Fibroblast of skin of left quadriceps (primary cell): Measurements from ENCODE around the gene COG2.
"Not testable (repeated sequence)": the region's sequence is repeated elsewhere in the genome, so short reads cannot be mapped to it uniquely, and the experiment has no call there.

Source experiments
- DNase-seq, 2 experiments: peaks; one replicate each; pipeline ENCODE4 v3.0.0-alpha.2; 2013; ENCODE audit warnings: low read depth in 2 of 2

COG2 gene

GRCh38 chr1:230624097-230624713, 18.1 kb upstream of the COG2 start:
- DNase-seq = no peak

- no peak for DNase-seq
Observed at GRCh38 chr1:230626232-230626631, 16.0 kb upstream of the COG2 start.

- DNase-seq = no peak
Observed at GRCh38 chr1:230627767-230628166, 14.5 kb upstream of the COG2 start.

GRCh38 chr1:230629511-230629910, 12.8 kb upstream of the COG2 start:
- DNase-seq = no peak

GRCh38 chr1:230631477-230631876, 10.8 kb upstream of the COG2 start:
- DNase-seq = no peak

- no peak for DNase-seq
Observed at GRCh38 chr1:230632273-230632873, 9.9 kb upstream of the COG2 start.

GRCh38 chr1:230633469-230633868, 8.8 kb upstream of the COG2 start:
- no peak for DNase-seq

GRCh38 chr1:230634384-230634783, 7.9 kb upstream of the COG2 start:
- DNase-seq = no peak

GRCh38 chr1:230636575-230637148, 5.6 kb upstream of the COG2 start:
- no peak for DNase-seq

- no peak for DNase-seq
Observed at GRCh38 chr1:230639714-230640209, 2.5 kb upstream of the COG2 start.

GRCh38 chr1:230641346-230641745, 935 bp upstream of the COG2 start:
- DNase-seq = no peak

GRCh38 chr1:230641900-230642262, 400 bp upstream of the COG2 start:
- no peak for DNase-seq

- no peak for DNase-seq
Observed at GRCh38 chr1:230643908-230644307, 1.6 kb downstream of the COG2 start.

GRCh38 chr1:230646710-230647302, 4.5 kb downstream of the COG2 start:
- no peak for DNase-seq

- no peak for DNase-seq
Observed at GRCh38 chr1:230647321-230647720, 5.0 kb downstream of the COG2 start.

- no peak for DNase-seq
Observed at GRCh38 chr1:230648114-230648513, 5.8 kb downstream of the COG2 start.

GRCh38 chr1:230650300-230650699, 8.0 kb downstream of the COG2 start:
- DNase-seq = no peak

- no peak for DNase-seq
Observed at GRCh38 chr1:230651235-230651634, 9.0 kb downstream of the COG2 start.

- not testable (repeated sequence) for DNase-seq
Observed at GRCh38 chr1:230656719-230657118, 14.4 kb downstream of the COG2 start.

GRCh38 chr1:230658103-230658502, 15.8 kb downstream of the COG2 start:
- not testable (repeated sequence) for DNase-seq

GRCh38 chr1:230658691-230659090, 16.4 kb downstream of the COG2 start:
- no peak for DNase-seq

GRCh38 chr1:230661976-230662375, 19.7 kb downstream of the COG2 start:
- DNase-seq = no peak

GRCh38 chr1:230668227-230668626, 25.9 kb downstream of the COG2 start:
- no peak for DNase-seq
